Endothelial cell (in vitro differentiated cells): ENCODE measurements around the gene MRPS18B. TPM values are rescaled to one million over a fixed set of nuclear protein-coding genes. Genes with fewer than 3 reads are reported as not detected.

Source experiments
- DNase-seq: peaks from one replicate; pipeline ENCODE4 v3.0.0; 2021; ENCODE audit warnings: low spot score
- H3K27ac Mint-ChIP-seq: one replicate; pipeline ENCODE4 v1.8.0; 2021; ENCODE audit warnings: mixed read lengths, inconsistent platforms; ENCODE audit not compliant: unreplicated experiment
- H3K27me3 Mint-ChIP-seq: one replicate; pipeline ENCODE4 v1.8.0; 2021; ENCODE audit warnings: mild to moderate bottlenecking, moderate library complexity, mixed read lengths, inconsistent platforms; ENCODE audit not compliant: unreplicated experiment
- H3K36me3 Mint-ChIP-seq: one replicate; pipeline ENCODE4 v1.8.0; 2021; ENCODE audit warnings: mild to moderate bottlenecking, low read depth, mixed read lengths, inconsistent platforms; ENCODE audit not compliant: unreplicated experiment
- H3K4me1 Mint-ChIP-seq: one replicate; pipeline ENCODE4 v1.8.0; 2021; ENCODE audit warnings: mild to moderate bottlenecking, mixed read lengths, inconsistent platforms; ENCODE audit not compliant: unreplicated experiment
- H3K4me3 Mint-ChIP-seq: one replicate; pipeline ENCODE4 v1.8.0; 2021; ENCODE audit warnings: mild to moderate bottlenecking, mixed read lengths, inconsistent platforms; ENCODE audit not compliant: unreplicated experiment
- H3K9me3 Mint-ChIP-seq: one replicate; pipeline ENCODE4 v1.8.0; 2021; ENCODE audit warnings: mixed read lengths, inconsistent platforms; ENCODE audit not compliant: unreplicated experiment
- CTCF ChIP-seq: fragments of 200-600 bp; sonication (generic); IDR thresholded peaks from one replicate; pipeline ENCODE4 v1.5.0; 2021; ENCODE audit warnings: antibody characterized with exemption; ENCODE audit not compliant: unreplicated experiment
- total RNA-seq: library from RNA; stranded (reverse); fragmentation: NEBNext Ultra II Directional; extraction: Animal tissue kit (Norgen Biotek cat#: 25700); gene quantifications from one replicate; pipeline ENCODE4 v1.2.1, GENCODE V29; 2021; ENCODE audit not compliant: unreplicated experiment

MRPS18B gene
- total RNA-seq, 1 donor from 2014 or later = 39.8 TPM

- peak; percentile 26 for TF ChIP-seq CTCF
- Mint-ChIP-seq H3K36me3 (peaks cover 42% of the 10 kb centered on the region), H3K4me1 (peaks cover 34% of the 10 kb centered on the region), H3K27me3 (peaks cover 17% of the 10 kb centered on the region), H3K9me3 (no peaks in the 10 kb centered on the region), H3K27ac (no peak overlapping the region), H3K4me3 (no peak overlapping the region)
- no peak for DNase-seq
These were observed 5.4 kb upstream of the MRPS18B start for GRCh38 chr6:30612213-30612612.

GRCh38 chr6:30612687-30613248 is 4.9 kb upstream of the MRPS18B start:
- no peak for TF ChIP-seq CTCF
- no peaks in the 10 kb centered on the region for H3K9me3 Mint-ChIP-seq
- no peak overlapping the region for H3K4me3 Mint-ChIP-seq
- H3K36me3 Mint-ChIP-seq = peaks cover 43% of the 10 kb centered on the region
- H3K4me1 Mint-ChIP-seq = peaks cover 33% of the 10 kb centered on the region
- peak overlapping the region; percentile 80 for H3K27ac Mint-ChIP-seq
- DNase-seq = no peak
- H3K27me3 Mint-ChIP-seq = peaks cover 19% of the 10 kb centered on the region

- Mint-ChIP-seq H3K9me3 (no peaks in the 10 kb centered on the region), H3K4me3 (peak overlapping the region; percentile 62), H3K27ac (peak overlapping the region; percentile 80), H3K27me3 (peaks cover 20% of the 10 kb centered on the region), H3K4me1 (peaks cover 37% of the 10 kb centered on the region), H3K36me3 (peaks cover 42% of the 10 kb centered on the region)
- TF ChIP-seq CTCF = no peak
- DNase-seq = no peak
These were observed 4.2 kb upstream of the MRPS18B start for GRCh38 chr6:30613251-30614043.

GRCh38 chr6:30614044-30614842 is 3.4 kb upstream of the MRPS18B start:
- H3K4me1 Mint-ChIP-seq = peaks cover 43% of the 10 kb centered on the region
- H3K27ac Mint-ChIP-seq = peak overlapping the region; percentile 82
- no peak for DNase-seq
- no peak for TF ChIP-seq CTCF
- peaks cover 20% of the 10 kb centered on the region for H3K27me3 Mint-ChIP-seq
- no peaks in the 10 kb centered on the region for H3K9me3 Mint-ChIP-seq
- peaks cover 34% of the 10 kb centered on the region for H3K36me3 Mint-ChIP-seq
- H3K4me3 Mint-ChIP-seq = peak overlapping the region; percentile 99
